A673 (cell line): ENCODE measurements around the gene KDELR3.

Source experiments
- CTCF ChIP-seq: fragments of 300-800, 200-600 bp; sonication (generic); conservative IDR thresholded peaks from 2 replicates; pipeline ENCODE4 v1.5.1; 2017; ENCODE audit warnings: low read depth, mild to moderate bottlenecking, antibody characterized with exemption, low read length, moderate library complexity, mixed read lengths
- EZH2 ChIP-seq: fragments of 200-600 bp; sonication (generic); IDR thresholded peaks from 2 replicates; pipeline ENCODE4 v1.6.1; 2017; ENCODE audit warnings: borderline replicate concordance, low read depth, mild to moderate bottlenecking, mixed read lengths, antibody characterized with exemption, low read length; ENCODE audit not compliant: poor library complexity, severe bottlenecking

DNA sequence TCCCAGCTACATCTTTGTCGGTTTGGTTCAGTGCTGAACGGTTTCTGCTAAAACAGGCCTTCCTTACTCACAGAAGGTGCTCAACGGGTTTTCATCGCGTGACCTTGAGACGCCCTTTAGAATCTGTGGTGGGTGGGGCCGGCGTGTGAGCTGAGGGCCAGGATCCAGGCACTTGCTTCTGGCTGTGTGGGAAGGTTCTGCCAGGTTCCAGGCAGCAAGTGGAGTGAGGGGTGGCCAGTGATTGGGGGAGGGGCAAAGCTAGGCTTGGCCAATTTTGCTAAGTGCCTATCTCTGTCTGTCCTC is 48.1 kb upstream of the KDELR3 start:
- TF ChIP-seq CTCF (no peak), EZH2 (no peak)
